ENCODE data around the gene LTBP2.

Gene LTBP2

DNA sequence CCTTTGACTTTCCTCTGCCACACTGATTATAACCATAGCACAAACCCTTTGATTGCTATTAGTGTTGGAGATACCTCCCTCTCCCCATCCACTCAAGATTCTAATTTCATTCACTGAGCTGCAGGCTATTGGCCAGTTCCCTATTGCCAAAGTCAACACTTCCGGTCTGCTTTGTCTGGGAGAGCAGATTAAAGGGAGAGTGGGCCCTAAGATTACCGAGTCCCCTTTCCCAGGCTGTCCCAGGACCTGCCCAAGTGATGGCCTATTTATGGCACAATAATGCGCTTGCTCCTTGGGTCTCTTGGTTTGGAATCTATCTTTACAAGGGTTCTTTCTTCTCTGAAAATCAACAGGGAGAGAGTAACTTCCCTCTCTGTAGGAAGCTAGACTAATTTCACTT, 42.9 kb upstream of the LTBP2 start:
- TF ChIP-seq, protein P1, sequence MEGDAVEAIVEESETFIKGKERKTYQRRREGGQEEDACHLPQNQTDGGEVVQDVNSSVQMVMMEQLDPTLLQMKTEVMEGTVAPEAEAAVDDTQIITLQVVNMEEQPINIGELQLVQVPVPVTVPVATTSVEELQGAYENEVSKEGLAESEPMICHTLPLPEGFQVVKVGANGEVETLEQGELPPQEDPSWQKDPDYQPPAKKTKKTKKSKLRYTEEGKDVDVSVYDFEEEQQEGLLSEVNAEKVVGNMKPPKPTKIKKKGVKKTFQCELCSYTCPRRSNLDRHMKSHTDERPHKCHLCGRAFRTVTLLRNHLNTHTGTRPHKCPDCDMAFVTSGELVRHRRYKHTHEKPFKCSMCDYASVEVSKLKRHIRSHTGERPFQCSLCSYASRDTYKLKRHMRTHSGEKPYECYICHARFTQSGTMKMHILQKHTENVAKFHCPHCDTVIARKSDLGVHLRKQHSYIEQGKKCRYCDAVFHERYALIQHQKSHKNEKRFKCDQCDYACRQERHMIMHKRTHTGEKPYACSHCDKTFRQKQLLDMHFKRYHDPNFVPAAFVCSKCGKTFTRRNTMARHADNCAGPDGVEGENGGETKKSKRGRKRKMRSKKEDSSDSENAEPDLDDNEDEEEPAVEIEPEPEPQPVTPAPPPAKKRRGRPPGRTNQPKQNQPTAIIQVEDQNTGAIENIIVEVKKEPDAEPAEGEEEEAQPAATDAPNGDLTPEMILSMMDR (IDR thresholded peaks at IDR 0.05; ENCODE audit: control extremely low read depth, extremely low read depth, low read depth, missing control alignments), result no peak
- CTCF ChIA-PET, result interaction anchor here (1.2 to 4.4 kb wide), 6 partner anchors 8 to 46 kb away, joined by 3 to 21 read pairs (median 4); no protein-coding TSS in a partner anchor
- POLR2A ChIA-PET, result no interaction called here
- no peak for DNase-seq (ENCODE audit: extremely low spot score)

DNA sequence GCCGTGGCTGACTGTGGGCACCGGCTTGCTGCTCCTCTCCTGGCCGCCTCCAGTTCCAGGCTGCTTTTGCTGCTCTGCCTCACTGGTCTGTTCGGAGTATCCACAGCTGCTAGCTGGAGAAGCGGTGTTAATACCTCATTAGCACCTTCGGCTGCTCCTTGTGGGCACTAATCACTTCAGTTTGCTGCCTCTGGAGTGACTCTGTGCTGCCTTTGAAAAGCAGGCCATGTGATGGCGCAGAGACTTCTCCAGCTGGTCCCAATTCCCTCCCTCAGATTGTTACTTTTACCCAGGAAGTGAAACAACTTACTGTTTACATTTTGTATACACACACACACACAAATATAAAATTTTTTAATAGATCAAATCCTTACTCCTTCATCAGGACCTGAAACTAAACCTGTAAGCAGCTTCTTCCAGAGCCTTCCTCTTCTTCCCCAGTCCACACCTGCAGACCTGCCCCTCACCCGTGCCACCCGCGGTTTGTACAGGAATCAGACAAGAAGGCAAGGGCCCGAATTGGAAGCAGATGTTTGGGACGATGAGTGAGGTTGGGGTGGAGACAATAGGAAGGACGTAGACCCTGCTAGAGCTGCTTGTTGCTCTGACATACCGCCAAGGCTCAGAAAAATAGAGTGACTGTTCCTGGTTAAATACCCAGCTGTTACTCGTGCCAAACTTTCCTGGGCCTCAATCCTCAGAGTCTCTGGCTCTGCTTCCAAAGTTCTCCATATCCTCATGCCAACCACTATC, 41.5 kb upstream of the LTBP2 start:
- CTCF ChIA-PET, result interaction anchor here (1.0 to 4.4 kb wide), 6 partner anchors 10 to 44 kb away, joined by 3 to 21 read pairs (median 4); no protein-coding TSS in a partner anchor
- no peak for DNase-seq (ENCODE audit: extremely low spot score)

DNA sequence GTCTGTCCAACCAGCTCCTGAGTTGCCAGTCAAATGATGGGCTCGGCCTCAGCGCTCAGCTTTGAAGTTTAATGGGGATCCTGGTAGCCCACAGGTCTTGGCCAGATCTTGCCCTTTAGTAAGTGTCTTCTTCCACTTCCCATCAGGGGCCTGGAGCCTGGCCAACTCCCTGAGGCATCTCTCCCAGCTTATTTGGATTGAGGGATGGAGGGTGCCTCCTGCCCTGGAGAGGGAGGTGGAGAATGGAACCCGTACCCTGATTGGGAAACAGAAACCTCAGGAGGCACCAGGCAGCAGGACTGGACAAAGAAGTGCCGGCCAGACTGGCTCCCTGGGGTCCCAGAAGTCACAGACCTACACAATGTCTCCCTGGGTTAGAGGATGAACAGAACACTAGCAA, 40.5 kb upstream of the LTBP2 start:
- ChIA-PET CTCF (interaction anchor here (0.9 to 4.4 kb wide), 5 partner anchors 10 to 43 kb away, joined by 3 to 21 read pairs (median 3); no protein-coding TSS in a partner anchor), POLR2A (no interaction called here)
- TF ChIP-seq, protein P1 (IDR thresholded peaks at IDR 0.05; ENCODE audit: control extremely low read depth, extremely low read depth, low read depth, missing control alignments), result no peak
- no peak for DNase-seq (ENCODE audit: extremely low spot score)

More for the DNA sequence above, 41.5 kb upstream of the LTBP2 start:
- TF ChIP-seq, protein P1 (IDR thresholded peaks at IDR 0.05; ENCODE audit: control extremely low read depth, extremely low read depth, low read depth, missing control alignments), result no peak
- POLR2A ChIA-PET, result no interaction called here

DNA sequence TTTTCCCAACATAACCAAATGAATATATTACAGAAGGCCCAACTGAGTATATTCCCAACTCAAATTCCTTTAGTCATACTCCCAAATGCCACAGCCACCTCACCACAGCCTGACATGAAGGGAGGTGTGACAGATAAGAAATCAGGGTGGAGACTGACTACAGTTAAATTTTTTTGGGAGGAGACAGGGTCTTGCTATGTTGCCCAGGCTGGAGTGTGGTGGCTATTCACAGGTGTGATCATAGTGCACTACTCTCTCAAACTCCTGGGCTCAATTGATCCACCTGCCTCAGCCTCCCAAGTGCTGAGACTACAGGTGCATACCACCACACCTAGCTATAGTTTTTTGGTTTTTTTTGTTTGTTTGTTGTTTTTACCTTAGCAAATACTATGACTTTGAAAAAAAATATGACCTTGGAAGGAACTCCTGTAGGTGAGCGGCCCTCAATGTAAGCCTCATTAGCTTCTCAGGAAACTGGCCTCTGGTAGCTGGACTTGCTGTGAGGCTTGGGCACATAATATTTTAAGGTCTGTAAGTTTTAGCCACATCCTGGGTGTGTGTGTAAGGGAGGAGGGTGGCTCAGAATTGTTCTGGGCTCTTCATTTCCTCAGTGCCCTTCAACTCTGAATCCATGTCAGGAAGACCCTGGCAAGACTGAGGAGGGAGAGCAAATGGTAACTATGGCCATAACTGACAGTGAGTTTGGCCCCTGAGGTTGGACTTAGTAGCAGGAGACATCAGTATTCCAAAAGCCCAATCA, 39.1 kb upstream of the LTBP2 start:
- DNase-seq (ENCODE audit: extremely low spot score), result no peak
- TF ChIP-seq, protein P1 (IDR thresholded peaks at IDR 0.05; ENCODE audit: control extremely low read depth, extremely low read depth, low read depth, missing control alignments), result no peak
- ChIA-PET CTCF (interaction anchor here (0.9 to 2.9 kb wide), 2 partner anchors 11 to 23 kb away, joined by 3 to 11 read pairs; no protein-coding TSS in a partner anchor), POLR2A (no interaction called here)

DNA sequence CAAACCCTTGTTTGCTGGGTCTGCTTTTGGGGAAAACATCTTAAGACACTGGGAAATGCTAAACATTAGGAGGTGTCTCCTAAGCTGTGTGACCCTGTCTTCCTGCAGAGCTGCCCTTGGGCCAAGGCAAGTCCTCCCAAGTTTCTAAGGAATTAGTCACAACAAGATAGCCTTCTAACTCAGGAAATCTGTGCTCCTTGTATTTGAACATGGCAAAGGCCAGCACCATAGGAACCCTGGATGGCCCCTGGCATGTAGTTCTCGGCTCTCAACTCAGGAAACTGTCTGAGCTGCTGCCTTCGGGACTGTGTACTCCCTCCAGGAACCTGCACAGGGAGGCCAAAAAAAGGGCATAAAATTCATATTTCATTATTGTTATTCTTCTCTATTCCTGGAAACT, 37.6 kb upstream of the LTBP2 start:
- ChIA-PET POLR2A (no interaction called here), CTCF (interaction anchor here (0.8 to 2.9 kb wide), 3 partner anchors 9 to 41 kb away, joined by 3 to 11 read pairs (median 5); no protein-coding TSS in a partner anchor)
- DNase-seq (ENCODE audit: extremely low spot score), result no peak
- TF ChIP-seq, protein P1 (IDR thresholded peaks at IDR 0.05; ENCODE audit: control extremely low read depth, extremely low read depth, low read depth, missing control alignments), result no peak

DNA sequence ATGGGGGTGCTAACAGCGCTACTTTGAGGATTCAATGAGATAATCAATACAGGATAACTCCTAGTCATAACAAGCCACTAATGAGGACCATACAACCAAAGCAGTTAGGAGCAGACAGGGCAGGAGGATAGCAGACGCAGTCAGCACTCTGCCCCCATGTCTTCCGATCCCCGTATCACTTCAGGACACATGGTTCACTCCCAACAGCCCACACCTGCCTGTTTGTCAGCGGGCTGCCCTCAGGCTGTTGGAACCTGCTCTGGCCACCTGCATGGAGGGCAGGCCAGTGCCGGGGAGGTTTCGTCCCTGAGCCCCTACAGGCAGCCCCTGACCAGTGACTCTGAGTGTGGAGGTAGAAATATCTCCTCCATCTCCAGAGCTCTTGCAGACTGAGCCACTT, 37.1 kb upstream of the LTBP2 start:
- TF ChIP-seq, protein P1 (IDR thresholded peaks at IDR 0.05; ENCODE audit: control extremely low read depth, extremely low read depth, low read depth, missing control alignments), result no peak
- CTCF ChIA-PET, result interaction anchor here (0.8 to 2.9 kb wide), 3 partner anchors 9 to 40 kb away, joined by 3 to 11 read pairs (median 5); no protein-coding TSS in a partner anchor
- no peak for DNase-seq (ENCODE audit: extremely low spot score)
- POLR2A ChIA-PET, result no interaction called here
